Fibroblast of lung (primary cell): Measurements from ENCODE around the gene CTDSPL.

Experiments used
- EZH2 ChIP-seq: IDR thresholded peaks from 2 replicates; pipeline ENCODE4 v1.5.1; 2012; ENCODE audit warnings: low read length, control low read depth, mild to moderate bottlenecking; ENCODE audit errors: missing control alignments
- TF ChIP-seq, protein P1 (sequence below), 2 donors: IDR thresholded peaks in 1 of 2; conservative IDR thresholded peaks in 1 of 2; 1 replicate in 1 of 2; 2 replicates in 1 of 2; pipeline ENCODE4 v1.5.1; 2011 to 2012; ENCODE audit warnings: low read length in 2 of 2, control low read depth in 1 of 2, inconsistent platforms in 1 of 2, low read depth in 1 of 2, mild to moderate bottlenecking in 1 of 2

DNA sequence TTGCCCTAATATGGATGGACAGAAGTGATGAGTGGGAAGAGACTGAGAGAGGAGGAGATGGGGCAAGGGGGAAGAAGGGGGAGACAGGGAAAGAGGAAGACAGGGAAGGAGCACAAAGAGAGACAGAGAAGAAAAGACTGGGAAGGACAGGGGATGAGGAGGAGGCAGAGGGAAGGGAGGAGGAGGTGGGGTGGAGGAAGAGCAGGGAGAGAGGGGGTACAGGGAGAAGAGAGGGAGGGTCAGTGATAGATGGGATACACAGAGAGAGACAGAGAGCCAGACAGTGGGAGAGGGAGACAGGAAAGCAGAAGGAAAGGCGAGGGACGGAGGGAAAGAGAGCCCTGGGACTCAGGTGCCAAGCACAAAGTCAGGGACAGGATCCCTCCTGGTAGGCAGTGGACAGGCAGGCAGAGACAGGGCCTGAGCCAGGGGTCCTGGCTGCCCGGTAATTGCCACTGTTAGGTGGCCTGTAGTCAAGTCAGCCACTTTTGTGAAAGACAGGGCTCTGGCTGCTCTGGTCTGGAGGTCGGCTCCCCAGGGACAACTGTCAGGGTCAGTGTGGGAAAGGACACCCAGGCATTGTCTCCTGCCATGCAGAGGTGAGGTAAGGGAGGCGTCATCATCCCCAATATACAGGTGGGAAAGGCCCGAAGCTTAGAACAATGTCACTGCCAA is 138.7 kb downstream of the CTDSPL start:
- TF ChIP-seq, protein P1, sequence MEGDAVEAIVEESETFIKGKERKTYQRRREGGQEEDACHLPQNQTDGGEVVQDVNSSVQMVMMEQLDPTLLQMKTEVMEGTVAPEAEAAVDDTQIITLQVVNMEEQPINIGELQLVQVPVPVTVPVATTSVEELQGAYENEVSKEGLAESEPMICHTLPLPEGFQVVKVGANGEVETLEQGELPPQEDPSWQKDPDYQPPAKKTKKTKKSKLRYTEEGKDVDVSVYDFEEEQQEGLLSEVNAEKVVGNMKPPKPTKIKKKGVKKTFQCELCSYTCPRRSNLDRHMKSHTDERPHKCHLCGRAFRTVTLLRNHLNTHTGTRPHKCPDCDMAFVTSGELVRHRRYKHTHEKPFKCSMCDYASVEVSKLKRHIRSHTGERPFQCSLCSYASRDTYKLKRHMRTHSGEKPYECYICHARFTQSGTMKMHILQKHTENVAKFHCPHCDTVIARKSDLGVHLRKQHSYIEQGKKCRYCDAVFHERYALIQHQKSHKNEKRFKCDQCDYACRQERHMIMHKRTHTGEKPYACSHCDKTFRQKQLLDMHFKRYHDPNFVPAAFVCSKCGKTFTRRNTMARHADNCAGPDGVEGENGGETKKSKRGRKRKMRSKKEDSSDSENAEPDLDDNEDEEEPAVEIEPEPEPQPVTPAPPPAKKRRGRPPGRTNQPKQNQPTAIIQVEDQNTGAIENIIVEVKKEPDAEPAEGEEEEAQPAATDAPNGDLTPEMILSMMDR (conservative IDR thresholded peaks at IDR 0.05 in 1 of 2, IDR thresholded peaks at IDR 0.05 in 1 of 2; ENCODE audit: low read depth in 1 of 2, low read length in 2 of 2) = no peak
- TF ChIP-seq EZH2 = no peak
